HCT116 (cell line): Measurements from ENCODE around the gene MND1.

ENCODE experiments used
- CEBPB ChIP-seq: IDR thresholded peaks from 2 replicates; pipeline ENCODE4 v1.6.1; 2012; ENCODE audit warnings: low read depth
- EGR1 ChIP-seq: IDR thresholded peaks from 2 replicates; pipeline ENCODE4 v1.6.1; 2012; ENCODE audit warnings: low read depth
- EZH2 ChIP-seq: fragments of 200-600 bp; sonication (generic); IDR thresholded peaks from 2 replicates; pipeline ENCODE4 v1.6.1; 2017; ENCODE audit warnings: antibody characterized with exemption, mixed run types
- FOSL1 ChIP-seq: IDR thresholded peaks from 2 replicates; pipeline ENCODE4 v1.6.1; 2012; ENCODE audit warnings: low read depth
- MAX ChIP-seq: IDR thresholded peaks from 2 replicates; pipeline ENCODE4 v1.6.1; 2012
- POLR2A ChIP-seq: IDR thresholded peaks from 2 replicates; pipeline ENCODE4 v1.7.0; 2011; ENCODE audit warnings: borderline replicate concordance; ENCODE audit not compliant: insufficient read depth, insufficient read length; ENCODE audit errors: extremely low read depth
- POLR2AphosphoS5 ChIP-seq: IDR thresholded peaks from 2 replicates; pipeline ENCODE4 v1.6.1; 2011; ENCODE audit warnings: mild to moderate bottlenecking, low read depth, low read length, moderate library complexity
- RAD21 ChIP-seq: IDR thresholded peaks from 2 replicates; pipeline ENCODE4 v1.6.1; 2012; ENCODE audit warnings: low read depth, mild to moderate bottlenecking
- TF ChIP-seq, protein P1 (sequence below), 3 experiments: fragments of 200-600 bp in 1 of 3; sonication (generic) in 1 of 3; IDR thresholded peaks in 2 of 3; conservative IDR thresholded peaks in 1 of 3; 2 replicates each; pipeline ENCODE4 v1.5.1; 2012 to 2017; ENCODE audit warnings: low read depth in 2 of 3, low read length in 2 of 3, antibody characterized with exemption in 1 of 3, borderline replicate concordance in 1 of 3, control low read depth in 1 of 3, mild to moderate bottlenecking in 1 of 3, mixed read lengths in 1 of 3, mixed run types in 1 of 3, moderate library complexity in 1 of 3; ENCODE audit not compliant: insufficient read depth in 1 of 3

DNA sequence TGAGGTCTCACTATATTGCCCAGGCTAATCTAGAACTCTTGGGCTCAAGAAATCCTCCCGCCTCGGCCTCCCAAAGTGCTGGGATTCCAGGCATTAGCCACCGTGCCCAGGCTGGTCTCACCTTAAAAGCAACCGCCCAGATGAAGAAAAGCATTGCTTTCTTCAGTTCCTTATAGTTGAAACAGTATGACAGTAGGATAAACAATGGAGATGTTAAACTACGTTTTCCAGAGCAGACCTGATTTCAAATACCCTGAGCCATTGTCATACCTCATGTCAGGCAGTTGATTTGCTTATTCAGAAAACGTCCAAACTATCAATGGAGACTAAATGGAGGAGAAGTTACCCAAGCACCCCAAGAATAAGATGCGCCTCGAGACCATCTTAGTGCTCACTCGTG, 95.3 kb downstream of the MND1 start:
- TF ChIP-seq POLR2A (no peak), RAD21 (no peak), POLR2AphosphoS5 (no peak), FOSL1 (no peak), CEBPB (no peak), EZH2 (no peak), MAX (no peak), EGR1 (no peak)
- TF ChIP-seq, protein P1, sequence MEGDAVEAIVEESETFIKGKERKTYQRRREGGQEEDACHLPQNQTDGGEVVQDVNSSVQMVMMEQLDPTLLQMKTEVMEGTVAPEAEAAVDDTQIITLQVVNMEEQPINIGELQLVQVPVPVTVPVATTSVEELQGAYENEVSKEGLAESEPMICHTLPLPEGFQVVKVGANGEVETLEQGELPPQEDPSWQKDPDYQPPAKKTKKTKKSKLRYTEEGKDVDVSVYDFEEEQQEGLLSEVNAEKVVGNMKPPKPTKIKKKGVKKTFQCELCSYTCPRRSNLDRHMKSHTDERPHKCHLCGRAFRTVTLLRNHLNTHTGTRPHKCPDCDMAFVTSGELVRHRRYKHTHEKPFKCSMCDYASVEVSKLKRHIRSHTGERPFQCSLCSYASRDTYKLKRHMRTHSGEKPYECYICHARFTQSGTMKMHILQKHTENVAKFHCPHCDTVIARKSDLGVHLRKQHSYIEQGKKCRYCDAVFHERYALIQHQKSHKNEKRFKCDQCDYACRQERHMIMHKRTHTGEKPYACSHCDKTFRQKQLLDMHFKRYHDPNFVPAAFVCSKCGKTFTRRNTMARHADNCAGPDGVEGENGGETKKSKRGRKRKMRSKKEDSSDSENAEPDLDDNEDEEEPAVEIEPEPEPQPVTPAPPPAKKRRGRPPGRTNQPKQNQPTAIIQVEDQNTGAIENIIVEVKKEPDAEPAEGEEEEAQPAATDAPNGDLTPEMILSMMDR (IDR thresholded peaks at IDR 0.05 in 2 of 3, conservative IDR thresholded peaks at IDR 0.05 in 1 of 3; ENCODE audit: borderline replicate concordance in 1 of 3, insufficient read depth in 1 of 3, low read depth in 2 of 3, low read length in 2 of 3): no peak
